Measurements from ENCODE around the gene GSTM4. TPM values are rescaled to one million over a fixed set of nuclear protein-coding genes. Genes with fewer than 3 reads are reported as not detected.

Gene GSTM4
- total and polyA plus RNA-seq, 2 of the 8 experiments (the other 6 are each of a cell fraction or from before 2014, with no cell fraction given), result 11.3 to 31.4 TPM

DNA sequence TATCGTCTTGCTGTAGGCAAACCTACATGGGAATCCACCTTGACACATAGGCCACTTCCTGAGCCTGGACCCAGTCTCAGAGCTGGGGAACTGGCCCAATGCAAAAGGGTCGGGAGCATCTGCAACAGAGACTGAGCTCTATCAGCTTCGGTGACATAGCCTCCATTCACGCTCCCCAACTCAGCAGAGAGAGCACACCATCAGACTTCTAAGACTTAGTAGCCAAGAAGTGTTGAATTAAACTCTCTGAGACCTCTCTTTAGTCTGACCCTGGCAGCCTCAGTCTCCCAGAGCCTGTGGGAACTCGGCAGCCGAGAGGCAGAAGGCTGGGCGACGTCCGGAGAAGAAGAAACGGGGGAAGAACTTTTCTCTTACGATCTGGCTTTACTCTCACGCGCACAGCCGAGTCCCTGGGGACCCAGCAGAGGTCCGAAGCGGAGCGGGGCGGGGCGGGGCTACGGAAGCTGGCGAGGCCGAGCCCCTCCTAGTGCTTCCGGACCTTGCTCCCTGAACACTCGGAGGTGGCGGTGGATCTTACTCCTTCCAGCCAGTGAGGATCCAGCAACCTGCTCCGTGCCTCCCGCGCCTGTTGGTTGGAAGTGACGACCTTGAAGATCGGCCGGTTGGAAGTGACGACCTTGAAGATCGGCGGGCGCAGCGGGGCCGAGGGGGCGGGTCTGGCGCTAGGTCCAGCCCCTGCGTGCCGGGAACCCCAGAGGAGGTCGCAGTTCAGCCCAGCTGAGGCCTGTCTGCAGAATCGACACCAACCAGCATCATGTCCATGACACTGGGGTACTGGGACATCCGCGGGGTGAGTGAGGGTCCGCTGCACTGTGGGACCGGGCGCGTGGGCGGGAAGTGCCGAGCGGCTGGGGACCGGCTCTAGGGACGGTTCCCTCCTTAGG, at the start of gene GSTM4 (continued):
- TF ChIP-seq, protein P1, sequence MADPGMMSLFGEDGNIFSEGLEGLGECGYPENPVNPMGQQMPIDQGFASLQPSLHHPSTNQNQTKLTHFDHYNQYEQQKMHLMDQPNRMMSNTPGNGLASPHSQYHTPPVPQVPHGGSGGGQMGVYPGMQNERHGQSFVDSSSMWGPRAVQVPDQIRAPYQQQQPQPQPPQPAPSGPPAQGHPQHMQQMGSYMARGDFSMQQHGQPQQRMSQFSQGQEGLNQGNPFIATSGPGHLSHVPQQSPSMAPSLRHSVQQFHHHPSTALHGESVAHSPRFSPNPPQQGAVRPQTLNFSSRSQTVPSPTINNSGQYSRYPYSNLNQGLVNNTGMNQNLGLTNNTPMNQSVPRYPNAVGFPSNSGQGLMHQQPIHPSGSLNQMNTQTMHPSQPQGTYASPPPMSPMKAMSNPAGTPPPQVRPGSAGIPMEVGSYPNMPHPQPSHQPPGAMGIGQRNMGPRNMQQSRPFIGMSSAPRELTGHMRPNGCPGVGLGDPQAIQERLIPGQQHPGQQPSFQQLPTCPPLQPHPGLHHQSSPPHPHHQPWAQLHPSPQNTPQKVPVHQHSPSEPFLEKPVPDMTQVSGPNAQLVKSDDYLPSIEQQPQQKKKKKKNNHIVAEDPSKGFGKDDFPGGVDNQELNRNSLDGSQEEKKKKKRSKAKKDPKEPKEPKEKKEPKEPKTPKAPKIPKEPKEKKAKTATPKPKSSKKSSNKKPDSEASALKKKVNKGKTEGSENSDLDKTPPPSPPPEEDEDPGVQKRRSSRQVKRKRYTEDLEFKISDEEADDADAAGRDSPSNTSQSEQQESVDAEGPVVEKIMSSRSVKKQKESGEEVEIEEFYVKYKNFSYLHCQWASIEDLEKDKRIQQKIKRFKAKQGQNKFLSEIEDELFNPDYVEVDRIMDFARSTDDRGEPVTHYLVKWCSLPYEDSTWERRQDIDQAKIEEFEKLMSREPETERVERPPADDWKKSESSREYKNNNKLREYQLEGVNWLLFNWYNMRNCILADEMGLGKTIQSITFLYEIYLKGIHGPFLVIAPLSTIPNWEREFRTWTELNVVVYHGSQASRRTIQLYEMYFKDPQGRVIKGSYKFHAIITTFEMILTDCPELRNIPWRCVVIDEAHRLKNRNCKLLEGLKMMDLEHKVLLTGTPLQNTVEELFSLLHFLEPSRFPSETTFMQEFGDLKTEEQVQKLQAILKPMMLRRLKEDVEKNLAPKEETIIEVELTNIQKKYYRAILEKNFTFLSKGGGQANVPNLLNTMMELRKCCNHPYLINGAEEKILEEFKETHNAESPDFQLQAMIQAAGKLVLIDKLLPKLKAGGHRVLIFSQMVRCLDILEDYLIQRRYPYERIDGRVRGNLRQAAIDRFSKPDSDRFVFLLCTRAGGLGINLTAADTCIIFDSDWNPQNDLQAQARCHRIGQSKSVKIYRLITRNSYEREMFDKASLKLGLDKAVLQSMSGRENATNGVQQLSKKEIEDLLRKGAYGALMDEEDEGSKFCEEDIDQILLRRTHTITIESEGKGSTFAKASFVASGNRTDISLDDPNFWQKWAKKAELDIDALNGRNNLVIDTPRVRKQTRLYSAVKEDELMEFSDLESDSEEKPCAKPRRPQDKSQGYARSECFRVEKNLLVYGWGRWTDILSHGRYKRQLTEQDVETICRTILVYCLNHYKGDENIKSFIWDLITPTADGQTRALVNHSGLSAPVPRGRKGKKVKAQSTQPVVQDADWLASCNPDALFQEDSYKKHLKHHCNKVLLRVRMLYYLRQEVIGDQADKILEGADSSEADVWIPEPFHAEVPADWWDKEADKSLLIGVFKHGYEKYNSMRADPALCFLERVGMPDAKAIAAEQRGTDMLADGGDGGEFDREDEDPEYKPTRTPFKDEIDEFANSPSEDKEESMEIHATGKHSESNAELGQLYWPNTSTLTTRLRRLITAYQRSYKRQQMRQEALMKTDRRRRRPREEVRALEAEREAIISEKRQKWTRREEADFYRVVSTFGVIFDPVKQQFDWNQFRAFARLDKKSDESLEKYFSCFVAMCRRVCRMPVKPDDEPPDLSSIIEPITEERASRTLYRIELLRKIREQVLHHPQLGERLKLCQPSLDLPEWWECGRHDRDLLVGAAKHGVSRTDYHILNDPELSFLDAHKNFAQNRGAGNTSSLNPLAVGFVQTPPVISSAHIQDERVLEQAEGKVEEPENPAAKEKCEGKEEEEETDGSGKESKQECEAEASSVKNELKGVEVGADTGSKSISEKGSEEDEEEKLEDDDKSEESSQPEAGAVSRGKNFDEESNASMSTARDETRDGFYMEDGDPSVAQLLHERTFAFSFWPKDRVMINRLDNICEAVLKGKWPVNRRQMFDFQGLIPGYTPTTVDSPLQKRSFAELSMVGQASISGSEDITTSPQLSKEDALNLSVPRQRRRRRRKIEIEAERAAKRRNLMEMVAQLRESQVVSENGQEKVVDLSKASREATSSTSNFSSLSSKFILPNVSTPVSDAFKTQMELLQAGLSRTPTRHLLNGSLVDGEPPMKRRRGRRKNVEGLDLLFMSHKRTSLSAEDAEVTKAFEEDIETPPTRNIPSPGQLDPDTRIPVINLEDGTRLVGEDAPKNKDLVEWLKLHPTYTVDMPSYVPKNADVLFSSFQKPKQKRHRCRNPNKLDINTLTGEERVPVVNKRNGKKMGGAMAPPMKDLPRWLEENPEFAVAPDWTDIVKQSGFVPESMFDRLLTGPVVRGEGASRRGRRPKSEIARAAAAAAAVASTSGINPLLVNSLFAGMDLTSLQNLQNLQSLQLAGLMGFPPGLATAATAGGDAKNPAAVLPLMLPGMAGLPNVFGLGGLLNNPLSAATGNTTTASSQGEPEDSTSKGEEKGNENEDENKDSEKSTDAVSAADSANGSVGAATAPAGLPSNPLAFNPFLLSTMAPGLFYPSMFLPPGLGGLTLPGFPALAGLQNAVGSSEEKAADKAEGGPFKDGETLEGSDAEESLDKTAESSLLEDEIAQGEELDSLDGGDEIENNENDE (IDR thresholded peaks at IDR 0.05; ENCODE audit: insufficient replicate concordance, low read length), result no peak
- no peak for TF ChIP-seq TEAD4 (IDR thresholded peaks at IDR 0.05; ENCODE audit: low read depth, low read length)
- no peak for TF ChIP-seq CEBPB (IDR thresholded peaks at IDR 0.05; ENCODE audit: low read depth, low read length)
